ENCODE results near the gene RAB8B.

The RAB8B gene

DNA sequence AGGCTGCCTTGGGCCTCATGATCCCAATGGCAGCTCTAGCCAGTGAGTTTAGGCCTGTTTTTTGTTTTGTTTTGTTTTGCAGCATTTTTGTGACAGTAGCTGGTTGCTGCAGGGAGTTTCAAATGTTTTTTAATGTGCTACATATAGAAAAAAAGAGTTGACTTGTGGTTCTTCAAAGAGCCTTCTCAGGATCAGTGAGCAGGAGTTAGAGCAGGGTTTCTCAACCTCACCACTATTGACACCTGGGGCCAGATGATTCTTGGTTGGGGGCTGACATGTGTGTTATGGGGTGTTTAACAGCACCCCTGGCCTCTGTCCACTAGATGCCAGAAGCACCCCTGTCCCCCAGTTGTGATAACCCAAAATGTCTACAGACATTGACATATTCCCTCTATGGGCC, 105.9 kb downstream of the RAB8B start:
- Histone ChIP-seq H3K27me3 (no peaks in the 10 kb centered on the region), H3K4me3 (no peak overlapping the region), H3K4me1 (peaks cover 0 to 29% (median 15%) of the 10 kb centered on the region in 4 donors), H3K27ac (no peak overlapping the region), H3K36me3 (peaks cover 9 to 22% (median 10%) of the 10 kb centered on the region in 3 donors), H3K9me3 (no peaks in the 10 kb centered on the region)
- no peak for DNase-seq
- intact Hi-C loops (cut with DNase I; ENCODE audit: low total_unique reads) = loop anchor here (10.0 kb wide), 1 partner anchor 309 kb away; no protein-coding TSS in a partner anchor
- TF ChIP-seq, protein P1, sequence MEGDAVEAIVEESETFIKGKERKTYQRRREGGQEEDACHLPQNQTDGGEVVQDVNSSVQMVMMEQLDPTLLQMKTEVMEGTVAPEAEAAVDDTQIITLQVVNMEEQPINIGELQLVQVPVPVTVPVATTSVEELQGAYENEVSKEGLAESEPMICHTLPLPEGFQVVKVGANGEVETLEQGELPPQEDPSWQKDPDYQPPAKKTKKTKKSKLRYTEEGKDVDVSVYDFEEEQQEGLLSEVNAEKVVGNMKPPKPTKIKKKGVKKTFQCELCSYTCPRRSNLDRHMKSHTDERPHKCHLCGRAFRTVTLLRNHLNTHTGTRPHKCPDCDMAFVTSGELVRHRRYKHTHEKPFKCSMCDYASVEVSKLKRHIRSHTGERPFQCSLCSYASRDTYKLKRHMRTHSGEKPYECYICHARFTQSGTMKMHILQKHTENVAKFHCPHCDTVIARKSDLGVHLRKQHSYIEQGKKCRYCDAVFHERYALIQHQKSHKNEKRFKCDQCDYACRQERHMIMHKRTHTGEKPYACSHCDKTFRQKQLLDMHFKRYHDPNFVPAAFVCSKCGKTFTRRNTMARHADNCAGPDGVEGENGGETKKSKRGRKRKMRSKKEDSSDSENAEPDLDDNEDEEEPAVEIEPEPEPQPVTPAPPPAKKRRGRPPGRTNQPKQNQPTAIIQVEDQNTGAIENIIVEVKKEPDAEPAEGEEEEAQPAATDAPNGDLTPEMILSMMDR (IDR thresholded peaks at IDR 0.05) = no peak

DNA sequence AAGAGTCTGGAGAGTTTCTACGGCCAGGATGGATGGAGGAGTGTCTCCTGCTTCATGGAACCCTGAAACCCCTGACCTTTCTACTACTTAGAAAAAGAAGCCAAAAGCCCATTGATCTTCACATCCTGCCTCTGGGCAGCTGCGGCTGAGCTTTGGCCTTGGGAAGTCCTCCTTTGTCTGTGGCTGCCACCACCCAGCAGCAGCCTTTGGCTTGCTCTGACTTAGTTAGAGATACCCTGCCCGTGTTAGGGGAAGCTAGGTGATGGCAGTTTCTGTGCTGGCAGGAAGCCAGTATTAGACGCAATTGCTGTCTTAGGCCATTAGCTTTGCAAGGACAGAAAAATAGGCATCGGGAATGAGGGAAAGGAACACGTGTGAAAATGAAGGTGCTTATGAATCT, 106.8 kb downstream of the RAB8B start:
- H3K4me3 ChIP-seq = no peak overlapping the region
- peaks cover 0 to 21% (median 10%) of the 10 kb centered on the region in 4 donors for H3K4me1 ChIP-seq
- H3K27me3 ChIP-seq = no peaks in the 10 kb centered on the region
- no peak overlapping the region for H3K27ac ChIP-seq
- peaks cover 9 to 23% (median 12%) of the 10 kb centered on the region in 3 donors for H3K36me3 ChIP-seq
- intact Hi-C loops (cut with DNase I; ENCODE audit: low total_unique reads) = loop anchor here (10.0 kb wide), 1 partner anchor 309 kb away; no protein-coding TSS in a partner anchor
- no peak for DNase-seq
- no peaks in the 10 kb centered on the region for H3K9me3 ChIP-seq
- TF ChIP-seq, protein P1 (IDR thresholded peaks at IDR 0.05) = no peak

DNA sequence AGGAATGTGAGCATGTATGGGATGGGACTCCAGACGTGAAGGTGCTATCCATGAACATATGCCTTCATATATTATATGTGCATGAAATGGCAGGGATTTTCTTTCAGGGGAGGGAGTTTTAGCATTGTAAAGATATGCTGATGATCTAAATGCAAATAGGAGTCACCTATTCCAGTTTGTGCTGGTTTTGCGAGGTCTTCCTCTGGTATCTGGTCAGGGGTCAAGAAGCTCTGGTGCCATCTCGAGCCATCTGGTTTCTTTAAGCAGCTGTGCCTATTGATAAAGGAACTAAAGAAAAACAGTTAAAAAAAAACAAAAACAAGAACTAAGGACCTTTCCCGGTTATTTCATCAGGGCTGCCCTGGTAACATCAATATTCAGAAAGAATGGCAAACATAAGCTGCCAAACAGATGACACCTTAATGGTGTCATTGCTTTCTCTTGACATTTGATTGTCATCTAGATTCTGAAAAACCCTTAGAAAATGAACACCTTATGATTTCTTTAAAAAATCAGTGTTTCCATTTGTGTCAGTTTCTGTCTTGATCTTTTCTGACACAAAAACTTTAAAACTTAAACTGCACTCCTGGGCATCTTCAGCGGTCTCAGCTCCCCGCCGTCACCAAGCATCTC, 110.7 kb downstream of the RAB8B start:
- Histone ChIP-seq H3K9me3 (no peaks in the 10 kb centered on the region), H3K4me3 (no peak overlapping the region), H3K36me3 (peaks cover 37 to 55% (median 42%) of the 10 kb centered on the region in 3 donors), H3K4me1 (no peaks in the 10 kb centered on the region), H3K27ac (no peak overlapping the region), H3K27me3 (no peaks in the 10 kb centered on the region)
- DNase-seq = no peak
- TF ChIP-seq, protein P1 (IDR thresholded peaks at IDR 0.05) = no peak
- intact Hi-C loops (cut with DNase I; ENCODE audit: low total_unique reads) = loop anchor here (10.0 kb wide), 1 partner anchor 305 kb away; no protein-coding TSS in a partner anchor

DNA sequence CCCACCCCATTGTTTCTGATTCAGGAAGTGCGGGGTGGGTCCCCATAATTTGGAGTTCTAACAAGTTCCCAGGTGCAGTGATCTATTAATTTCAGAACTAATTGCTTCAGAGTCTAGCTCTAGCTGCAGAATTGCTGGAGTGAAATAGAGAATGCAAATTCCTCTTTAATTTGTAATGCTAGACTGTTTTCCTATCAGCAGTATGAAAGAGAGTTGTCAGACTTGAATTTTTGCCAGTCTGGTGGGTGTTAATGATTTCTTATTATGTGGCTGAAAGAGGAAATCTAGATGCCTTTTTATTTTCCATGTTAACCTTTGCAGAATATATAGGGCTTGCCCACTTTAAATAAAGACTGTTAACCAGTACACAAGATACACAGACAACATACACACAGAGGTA, 111.7 kb downstream of the RAB8B start:
- no peak for DNase-seq
- TF ChIP-seq, protein P1 (IDR thresholded peaks at IDR 0.05) = no peak
- H3K36me3 ChIP-seq = peaks cover 45 to 65% (median 52%) of the 10 kb centered on the region in 3 donors
- no peak overlapping the region for H3K4me3 ChIP-seq
- no peaks in the 10 kb centered on the region for H3K9me3 ChIP-seq
- no peaks in the 10 kb centered on the region for H3K4me1 ChIP-seq
- intact Hi-C loops (cut with DNase I; ENCODE audit: low total_unique reads) = no loop called here
- H3K27me3 ChIP-seq = no peaks in the 10 kb centered on the region
- H3K27ac ChIP-seq = no peak overlapping the region

DNA sequence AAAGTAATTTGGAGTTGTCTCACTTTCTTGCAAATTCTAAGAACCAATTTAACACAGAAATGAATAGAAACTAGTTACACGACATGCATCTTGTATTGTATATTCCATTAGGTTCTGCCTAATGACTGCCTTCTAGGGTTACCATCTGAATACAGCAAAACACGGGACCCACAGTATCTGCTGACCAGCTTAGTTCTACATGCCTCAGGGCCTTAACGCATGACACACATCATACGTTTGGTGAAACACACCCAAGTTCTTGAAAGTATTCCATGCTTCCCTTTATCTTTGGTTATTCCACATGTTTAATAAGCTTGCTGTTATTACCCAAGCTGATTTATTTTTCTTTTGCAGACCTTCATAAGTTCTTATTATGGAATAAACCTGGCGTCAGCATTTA, 115.9 kb downstream of the RAB8B start:
- Histone ChIP-seq H3K4me1 (peaks cover 0 to 3% (median 0%) of the 10 kb centered on the region in 4 donors), H3K36me3 (peaks cover 50 to 62% (median 61%) of the 10 kb centered on the region in 3 donors), H3K4me3 (no peak overlapping the region), H3K9me3 (no peaks in the 10 kb centered on the region), H3K27ac (no peak overlapping the region), H3K27me3 (no peaks in the 10 kb centered on the region)
- no peak for DNase-seq
- TF ChIP-seq, protein P1 (IDR thresholded peaks at IDR 0.05) = no peak
- intact Hi-C loops (cut with DNase I; ENCODE audit: low total_unique reads) = no loop called here

Data from tibial artery (tissue), 4 donors.